ENCODE results near the gene ZSCAN22.
A peak's percentile ranks its signal among the peaks of the same experiment; 100 is the strongest.
"Not testable (repeated sequence)": the region's sequence is repeated elsewhere in the genome, so short reads cannot be mapped to it uniquely, and the experiment has no call there.

Gene ZSCAN22

GRCh38 chr19:58372311-58373133, 45.7 kb downstream of the ZSCAN22 start:
- no peak for DNase-seq (ENCODE audit: low read depth in 2 of 2)

- DNase-seq (ENCODE audit: low read depth in 2 of 2), result no peak
Observed at GRCh38 chr19:58374200-58374599, 47.4 kb downstream of the ZSCAN22 start.

- not testable (repeated sequence) for DNase-seq (ENCODE audit: low read depth in 2 of 2)
Observed at GRCh38 chr19:58376724-58377123, 49.9 kb downstream of the ZSCAN22 start.

- no peak for DNase-seq (ENCODE audit: low read depth in 2 of 2)
Observed at GRCh38 chr19:58379246-58379645, 52.5 kb downstream of the ZSCAN22 start.

GRCh38 chr19:58380037-58380661, 53.4 kb downstream of the ZSCAN22 start:
- no peak for DNase-seq (ENCODE audit: low read depth in 2 of 2)

DNA sequence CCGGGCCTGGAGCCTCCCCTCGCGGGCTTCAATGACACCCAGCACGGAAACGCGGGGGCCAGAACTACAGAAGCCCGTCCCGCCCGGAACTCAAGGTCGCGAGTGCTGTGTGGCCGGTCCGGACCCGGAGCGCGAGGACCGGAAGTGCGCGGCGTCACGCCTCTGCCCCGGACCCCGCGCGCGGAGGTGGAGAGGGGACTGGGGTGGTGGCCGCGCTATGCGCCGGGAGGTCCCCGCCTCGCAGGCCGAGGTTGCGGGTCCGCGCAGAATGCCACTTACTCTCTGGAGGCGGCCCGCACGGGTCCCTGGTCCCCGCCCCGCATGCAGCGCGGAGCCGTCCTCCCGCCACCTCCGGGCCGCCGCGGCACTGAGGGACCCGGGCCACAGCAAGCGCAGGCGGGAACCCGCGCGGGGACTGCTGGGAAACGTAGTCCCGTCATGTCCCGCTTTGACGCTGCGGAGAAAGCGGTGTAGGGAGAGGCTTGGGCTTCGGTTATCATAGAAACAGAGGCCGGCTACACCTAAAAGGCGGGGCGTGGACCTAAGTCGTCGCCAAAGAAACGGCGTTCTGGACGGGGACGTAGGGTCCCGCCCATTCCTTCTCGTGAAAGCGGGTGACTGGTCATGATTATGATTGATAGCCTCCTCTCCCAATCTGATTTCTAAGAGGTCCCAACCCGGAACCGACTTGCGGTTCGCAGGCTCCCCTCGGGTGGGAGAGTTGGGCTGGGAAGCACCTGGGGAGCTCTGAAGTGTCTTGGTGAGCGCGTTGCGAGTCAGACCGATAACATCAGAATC, 54.1 kb downstream of the ZSCAN22 start, which contains the start of gene ZNF837:
Gene ZNF837 (minus strand): TSS at position 369 of the 798 bp plus-strand sequence. CDS start 11,698 bp downstream, outside the sequence.
- DNase-seq (ENCODE audit: low read depth in 2 of 2), result peak; percentile 85 to 98

GRCh38 chr19:58381460-58382212, 54.8 kb downstream of the ZSCAN22 start:
- DNase-seq (ENCODE audit: low read depth in 2 of 2), result no peak

DNA sequence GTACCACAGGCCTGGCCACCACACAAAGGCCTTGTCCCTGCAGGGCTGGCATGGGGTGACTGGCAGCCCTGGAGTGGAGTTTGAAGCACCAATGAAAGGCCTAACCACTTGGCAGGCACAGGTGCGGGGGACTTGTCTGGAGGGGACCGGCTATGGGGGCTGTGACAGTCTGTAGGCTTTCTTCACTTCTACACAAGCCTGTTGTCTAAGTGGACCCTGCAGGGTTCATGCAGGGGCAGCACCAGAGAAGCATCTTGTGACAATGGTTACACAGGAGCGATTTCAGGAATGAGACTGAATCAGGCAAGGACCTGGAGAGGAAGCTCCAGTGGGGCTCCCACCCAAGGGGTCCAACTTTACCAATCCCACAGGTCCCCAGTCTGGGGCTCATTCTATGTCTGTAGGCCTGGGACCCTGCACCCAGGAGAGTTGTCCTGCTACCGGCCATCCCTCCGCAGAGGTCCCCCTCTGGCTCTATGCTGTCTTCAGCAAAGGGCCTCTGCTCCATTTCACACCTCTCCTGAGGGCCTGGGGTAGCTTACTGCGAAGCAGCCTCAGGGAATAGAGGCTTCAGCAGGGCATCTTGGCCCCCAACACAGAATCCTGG, 56.3 kb downstream of the ZSCAN22 start:
- no peak for DNase-seq (ENCODE audit: low read depth in 2 of 2)

GRCh38 chr19:58385313-58385890, 58.6 kb downstream of the ZSCAN22 start:
- DNase-seq (ENCODE audit: low read depth in 2 of 2), result no peak

DNA sequence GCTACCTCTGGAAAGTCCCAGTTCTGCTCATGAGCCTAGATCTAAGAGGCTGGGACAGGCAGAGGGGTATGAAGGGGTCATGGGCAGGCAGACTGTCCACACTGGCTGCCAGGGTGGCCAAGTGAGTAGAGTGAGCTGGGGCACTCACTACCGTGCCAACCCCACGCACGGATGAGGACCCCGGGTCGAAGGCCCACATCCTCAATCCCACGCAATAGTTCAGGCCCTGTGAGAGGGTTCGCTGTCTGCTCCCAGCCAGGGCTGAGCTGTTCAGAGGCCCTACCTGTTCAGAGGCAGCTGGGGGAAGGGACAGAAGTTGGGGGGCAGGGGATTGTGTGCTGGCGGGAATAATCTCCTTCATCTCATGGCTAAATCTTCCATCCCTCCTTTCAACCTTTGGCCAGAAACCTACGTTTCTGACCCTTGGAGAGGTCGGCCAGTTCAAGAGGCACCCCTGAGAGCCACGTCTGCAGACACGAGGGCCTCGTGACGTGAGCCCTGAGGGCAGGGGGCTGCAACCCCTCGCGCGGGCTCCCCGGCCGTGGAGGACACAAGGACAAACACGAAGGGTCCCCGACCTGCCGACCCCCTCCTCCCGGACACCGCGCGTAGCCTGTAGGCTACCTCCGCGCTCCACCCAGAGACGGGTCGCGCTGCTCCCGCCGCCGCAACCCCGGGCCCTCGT, 59.2 kb downstream of the ZSCAN22 start:
- DNase-seq (ENCODE audit: low read depth in 2 of 2), result no peak

GRCh38 chr19:58386576-58387337, 60.0 kb downstream of the ZSCAN22 start, which contains the start of gene RPS5:
Gene RPS5, plus strand, starts transcription at chr19:58387269. Its CDS starts 869 bp downstream, at chr19:58388138.
- peak; percentile 90 to 92 for DNase-seq (ENCODE audit: low read depth in 2 of 2)

GRCh38 chr19:58387338-58388174, 60.8 kb downstream of the ZSCAN22 start:
- no peak for DNase-seq (ENCODE audit: low read depth in 2 of 2)

- no peak for DNase-seq (ENCODE audit: low read depth in 2 of 2)
Observed at GRCh38 chr19:58388175-58388526, 61.4 kb downstream of the ZSCAN22 start.
